Uterus (tissue), 2 donors: ENCODE measurements around the gene FBXO30.

ENCODE experiments used
- POLR2A ChIP-seq, 2 donors: fragments of 450-650 bp; IDR thresholded peaks; one replicate each; pipeline ENCODE4 v1.6.1; 2016; ENCODE audit warnings: antibody characterized with exemption in 2 of 2, mild to moderate bottlenecking in 1 of 2, moderate library complexity in 1 of 2
- TF ChIP-seq, protein P1 (sequence below), 4 experiments: fragments of 200-600 bp in 2 of 4; fragments of 450-650 bp in 2 of 4; sonication (generic) in 2 of 4; IDR thresholded peaks; one replicate each; pipeline ENCODE4 v1.5.1; 2016 to 2019; ENCODE audit warnings: antibody characterized with exemption in 4 of 4, mild to moderate bottlenecking in 2 of 4, moderate library complexity in 1 of 4

GRCh38 chr6:145845557-145845956 is 31.0 kb upstream of the FBXO30 start:
- TF ChIP-seq, protein P1, sequence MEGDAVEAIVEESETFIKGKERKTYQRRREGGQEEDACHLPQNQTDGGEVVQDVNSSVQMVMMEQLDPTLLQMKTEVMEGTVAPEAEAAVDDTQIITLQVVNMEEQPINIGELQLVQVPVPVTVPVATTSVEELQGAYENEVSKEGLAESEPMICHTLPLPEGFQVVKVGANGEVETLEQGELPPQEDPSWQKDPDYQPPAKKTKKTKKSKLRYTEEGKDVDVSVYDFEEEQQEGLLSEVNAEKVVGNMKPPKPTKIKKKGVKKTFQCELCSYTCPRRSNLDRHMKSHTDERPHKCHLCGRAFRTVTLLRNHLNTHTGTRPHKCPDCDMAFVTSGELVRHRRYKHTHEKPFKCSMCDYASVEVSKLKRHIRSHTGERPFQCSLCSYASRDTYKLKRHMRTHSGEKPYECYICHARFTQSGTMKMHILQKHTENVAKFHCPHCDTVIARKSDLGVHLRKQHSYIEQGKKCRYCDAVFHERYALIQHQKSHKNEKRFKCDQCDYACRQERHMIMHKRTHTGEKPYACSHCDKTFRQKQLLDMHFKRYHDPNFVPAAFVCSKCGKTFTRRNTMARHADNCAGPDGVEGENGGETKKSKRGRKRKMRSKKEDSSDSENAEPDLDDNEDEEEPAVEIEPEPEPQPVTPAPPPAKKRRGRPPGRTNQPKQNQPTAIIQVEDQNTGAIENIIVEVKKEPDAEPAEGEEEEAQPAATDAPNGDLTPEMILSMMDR (IDR thresholded peaks at IDR 0.05), result no peak
- no peak for TF ChIP-seq POLR2A (IDR thresholded peaks at IDR 0.05)
